ENCODE data around the gene SMIM29. TPM values are rescaled to one million over a fixed set of nuclear protein-coding genes. Genes with fewer than 3 reads are reported as not detected.

The SMIM29 gene
- total and polyA plus RNA-seq, 10 of the 15 experiments (the other 5 are each of a cell fraction or from before 2014, with no cell fraction given): 7.1 to 30.0 (median 16.2) TPM

DNA sequence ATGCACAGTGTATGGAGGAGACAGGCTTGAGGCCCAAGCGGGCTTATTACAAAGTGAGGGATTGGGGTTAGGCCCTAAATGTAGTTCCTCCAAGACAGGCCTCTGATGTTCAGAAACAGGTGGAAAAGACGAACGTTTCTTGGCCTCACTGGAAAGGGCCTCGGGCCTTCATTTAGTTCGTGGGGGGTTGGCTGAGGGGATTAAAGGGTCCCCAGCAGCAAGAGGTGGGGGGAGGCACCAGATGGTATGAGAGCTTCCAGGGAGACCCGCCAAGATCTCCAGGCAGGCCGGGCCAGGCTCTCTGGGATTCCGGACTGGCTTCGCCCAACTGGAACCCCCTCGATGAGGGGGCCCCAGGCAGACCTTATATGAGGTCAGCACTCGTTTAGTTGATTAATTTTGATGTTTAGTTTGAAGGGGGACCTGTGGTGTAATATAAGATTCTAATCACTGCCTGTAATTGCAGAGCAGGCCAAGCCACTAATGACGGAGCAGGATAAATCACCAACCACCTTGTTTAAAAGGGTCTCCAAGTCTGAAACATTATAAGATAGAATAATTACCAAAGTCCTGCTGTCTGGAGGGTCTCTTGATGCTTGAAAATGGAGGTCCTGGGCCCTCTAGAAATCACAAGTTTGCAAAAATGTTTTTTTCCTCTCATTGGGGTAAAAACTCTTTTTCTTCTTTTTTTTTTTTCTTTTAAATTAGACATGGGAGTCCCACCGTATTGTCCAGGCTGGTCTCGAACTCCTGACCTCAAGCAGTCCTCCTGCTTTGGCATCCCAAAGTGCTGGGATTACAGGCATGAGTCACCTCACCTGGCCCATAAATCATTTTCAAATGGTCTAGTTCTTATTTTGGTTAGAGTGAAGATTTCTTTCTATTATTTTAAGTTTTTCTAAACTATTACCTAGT is 10.0 kb downstream of the SMIM29 start:
- POLR2A ChIA-PET: no interaction called here
- H3K9me3 ChIP-seq (replicated peaks; ENCODE audit: control insufficient read depth, insufficient read depth, low read length): no peaks in the 10 kb centered on the region
- ATAC-seq: no peak
- peaks cover 21% of the 10 kb centered on the region for H3K4me1 ChIP-seq (ENCODE audit: control insufficient read depth, insufficient read depth, low read length)
- peaks cover 5% of the 10 kb centered on the region; the same call in 1 of the 2 replicates for H4K20me1 ChIP-seq (ENCODE audit: control insufficient read depth, insufficient read depth)
- intact Hi-C loops (cut with micrococcal nuclease; ENCODE audit: unreplicated experiment) (no loop called here), in situ Hi-C loops (cut with MboI) (loop anchor here (25.0 kb wide), 1 partner anchor 373 kb away; no protein-coding TSS in a partner anchor)
- H3K4me2 ChIP-seq (ENCODE audit: control insufficient read depth, insufficient read depth): peak overlapping the region; percentile 85
- H3K27me3 ChIP-seq (replicated peaks in 1 of 2; ENCODE audit: control insufficient read depth in 2 of 2, insufficient read depth in 2 of 2, low read length in 1 of 2): no peaks in the 10 kb centered on the region
- SMC1A ChIA-PET (ENCODE audit: uncharacterized antibody, unreplicated experiment): interaction anchor here (0.5 to 0.7 kb wide), 2 partner anchors 94 to 183 kb away, joined by 3 read pairs; no protein-coding TSS in a partner anchor
- peak overlapping the region; percentile 44; the same call in 1 of the 2 replicates for H2AFZ ChIP-seq (ENCODE audit: control insufficient read depth, low read depth, low read length)
- peak overlapping the region; percentile 94 for H3K27ac ChIP-seq (ENCODE audit: control insufficient read depth, insufficient read depth)
- peak overlapping the region; percentile 99 for H3K9ac ChIP-seq (ENCODE audit: control insufficient read depth, insufficient read depth, low read length)
- peak overlapping the region; percentile 93 for H3K4me3 ChIP-seq
- WGBS (ENCODE audit: insufficient coverage, insufficient replicate concordance, low lambda C conversion rate, missing lambda C conversion rate): 2% methylated on average over 14 of the region's 14 CpGs
- peak; percentile 73 for FAIRE-seq
- DNase-seq (ENCODE audit: low read depth, low spot score): no peak
- RAD21 ChIA-PET (ENCODE audit: unreplicated experiment): no interaction called here
- TSS peak; percentile 54 for BruUV-seq (replicated peaks)
- H3K36me3 ChIP-seq (ENCODE audit: control insufficient read depth in 2 of 2, insufficient read depth in 2 of 2, low read length in 1 of 2): peaks cover 23 to 31% of the 10 kb centered on the region in 2 experiments
- CTCF ChIA-PET: no interaction called here
- peaks cover 51% of the 10 kb centered on the region for H3K79me2 ChIP-seq (ENCODE audit: control insufficient read depth, insufficient read depth, low read length)
- TF ChIP-seq DPF2 (IDR thresholded peaks at IDR 0.05) (no peak), MTA3 (IDR thresholded peaks at IDR 0.05; ENCODE audit: borderline replicate concordance, low read length) (no peak), FOXM1 (IDR thresholded peaks at IDR 0.05; ENCODE audit: low read depth, low read length) (no peak), GATAD2B (conservative IDR thresholded peaks at IDR 0.05; ENCODE audit: low read depth) (no peak), MXI1 (IDR thresholded peaks at IDR 0.05; ENCODE audit: low read depth, low read length) (no peak), CHD2 (IDR thresholded peaks at IDR 0.05; ENCODE audit: borderline replicate concordance, low read depth, low read length) (no peak), TAF1 (IDR thresholded peaks at IDR 0.05; ENCODE audit: borderline replicate concordance, low read depth, low read length) (no peak), RB1 (IDR thresholded peaks at IDR 0.05; ENCODE audit: borderline replicate concordance) (no peak), KDM1A (IDR thresholded peaks at IDR 0.05; ENCODE audit: borderline replicate concordance) (no peak), SMARCA5 (IDR thresholded peaks at IDR 0.05) (no peak)
- TF ChIP-seq, protein P1, sequence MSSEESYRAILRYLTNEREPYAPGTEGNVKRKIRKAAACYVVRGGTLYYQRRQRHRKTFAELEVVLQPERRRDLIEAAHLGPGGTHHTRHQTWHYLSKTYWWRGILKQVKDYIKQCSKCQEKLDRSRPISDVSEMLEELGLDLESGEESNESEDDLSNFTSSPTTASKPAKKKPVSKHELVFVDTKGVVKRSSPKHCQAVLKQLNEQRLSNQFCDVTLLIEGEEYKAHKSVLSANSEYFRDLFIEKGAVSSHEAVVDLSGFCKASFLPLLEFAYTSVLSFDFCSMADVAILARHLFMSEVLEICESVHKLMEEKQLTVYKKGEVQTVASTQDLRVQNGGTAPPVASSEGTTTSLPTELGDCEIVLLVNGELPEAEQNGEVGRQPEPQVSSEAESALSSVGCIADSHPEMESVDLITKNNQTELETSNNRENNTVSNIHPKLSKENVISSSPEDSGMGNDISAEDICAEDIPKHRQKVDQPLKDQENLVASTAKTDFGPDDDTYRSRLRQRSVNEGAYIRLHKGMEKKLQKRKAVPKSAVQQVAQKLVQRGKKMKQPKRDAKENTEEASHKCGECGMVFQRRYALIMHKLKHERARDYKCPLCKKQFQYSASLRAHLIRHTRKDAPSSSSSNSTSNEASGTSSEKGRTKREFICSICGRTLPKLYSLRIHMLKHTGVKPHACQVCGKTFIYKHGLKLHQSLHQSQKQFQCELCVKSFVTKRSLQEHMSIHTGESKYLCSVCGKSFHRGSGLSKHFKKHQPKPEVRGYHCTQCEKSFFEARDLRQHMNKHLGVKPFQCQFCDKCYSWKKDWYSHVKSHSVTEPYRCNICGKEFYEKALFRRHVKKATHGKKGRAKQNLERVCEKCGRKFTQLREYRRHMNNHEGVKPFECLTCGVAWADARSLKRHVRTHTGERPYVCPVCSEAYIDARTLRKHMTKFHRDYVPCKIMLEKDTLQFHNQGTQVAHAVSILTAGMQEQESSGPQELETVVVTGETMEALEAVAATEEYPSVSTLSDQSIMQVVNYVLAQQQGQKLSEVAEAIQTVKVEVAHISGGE (CRISPR knock-in tag; IDR thresholded peaks at IDR 0.05): no peak
- TF ChIP-seq, protein P2, sequence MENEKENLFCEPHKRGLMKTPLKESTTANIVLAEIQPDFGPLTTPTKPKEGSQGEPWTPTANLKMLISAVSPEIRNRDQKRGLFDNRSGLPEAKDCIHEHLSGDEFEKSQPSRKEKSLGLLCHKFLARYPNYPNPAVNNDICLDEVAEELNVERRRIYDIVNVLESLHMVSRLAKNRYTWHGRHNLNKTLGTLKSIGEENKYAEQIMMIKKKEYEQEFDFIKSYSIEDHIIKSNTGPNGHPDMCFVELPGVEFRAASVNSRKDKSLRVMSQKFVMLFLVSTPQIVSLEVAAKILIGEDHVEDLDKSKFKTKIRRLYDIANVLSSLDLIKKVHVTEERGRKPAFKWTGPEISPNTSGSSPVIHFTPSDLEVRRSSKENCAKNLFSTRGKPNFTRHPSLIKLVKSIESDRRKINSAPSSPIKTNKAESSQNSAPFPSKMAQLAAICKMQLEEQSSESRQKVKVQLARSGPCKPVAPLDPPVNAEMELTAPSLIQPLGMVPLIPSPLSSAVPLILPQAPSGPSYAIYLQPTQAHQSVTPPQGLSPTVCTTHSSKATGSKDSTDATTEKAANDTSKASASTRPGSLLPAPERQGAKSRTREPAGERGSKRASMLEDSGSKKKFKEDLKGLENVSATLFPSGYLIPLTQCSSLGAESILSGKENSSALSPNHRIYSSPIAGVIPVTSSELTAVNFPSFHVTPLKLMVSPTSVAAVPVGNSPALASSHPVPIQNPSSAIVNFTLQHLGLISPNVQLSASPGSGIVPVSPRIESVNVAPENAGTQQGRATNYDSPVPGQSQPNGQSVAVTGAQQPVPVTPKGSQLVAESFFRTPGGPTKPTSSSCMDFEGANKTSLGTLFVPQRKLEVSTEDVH (IDR thresholded peaks at IDR 0.05; ENCODE audit: low read depth, partially characterized antibody): no peak
- TF ChIP-seq, protein P3, sequence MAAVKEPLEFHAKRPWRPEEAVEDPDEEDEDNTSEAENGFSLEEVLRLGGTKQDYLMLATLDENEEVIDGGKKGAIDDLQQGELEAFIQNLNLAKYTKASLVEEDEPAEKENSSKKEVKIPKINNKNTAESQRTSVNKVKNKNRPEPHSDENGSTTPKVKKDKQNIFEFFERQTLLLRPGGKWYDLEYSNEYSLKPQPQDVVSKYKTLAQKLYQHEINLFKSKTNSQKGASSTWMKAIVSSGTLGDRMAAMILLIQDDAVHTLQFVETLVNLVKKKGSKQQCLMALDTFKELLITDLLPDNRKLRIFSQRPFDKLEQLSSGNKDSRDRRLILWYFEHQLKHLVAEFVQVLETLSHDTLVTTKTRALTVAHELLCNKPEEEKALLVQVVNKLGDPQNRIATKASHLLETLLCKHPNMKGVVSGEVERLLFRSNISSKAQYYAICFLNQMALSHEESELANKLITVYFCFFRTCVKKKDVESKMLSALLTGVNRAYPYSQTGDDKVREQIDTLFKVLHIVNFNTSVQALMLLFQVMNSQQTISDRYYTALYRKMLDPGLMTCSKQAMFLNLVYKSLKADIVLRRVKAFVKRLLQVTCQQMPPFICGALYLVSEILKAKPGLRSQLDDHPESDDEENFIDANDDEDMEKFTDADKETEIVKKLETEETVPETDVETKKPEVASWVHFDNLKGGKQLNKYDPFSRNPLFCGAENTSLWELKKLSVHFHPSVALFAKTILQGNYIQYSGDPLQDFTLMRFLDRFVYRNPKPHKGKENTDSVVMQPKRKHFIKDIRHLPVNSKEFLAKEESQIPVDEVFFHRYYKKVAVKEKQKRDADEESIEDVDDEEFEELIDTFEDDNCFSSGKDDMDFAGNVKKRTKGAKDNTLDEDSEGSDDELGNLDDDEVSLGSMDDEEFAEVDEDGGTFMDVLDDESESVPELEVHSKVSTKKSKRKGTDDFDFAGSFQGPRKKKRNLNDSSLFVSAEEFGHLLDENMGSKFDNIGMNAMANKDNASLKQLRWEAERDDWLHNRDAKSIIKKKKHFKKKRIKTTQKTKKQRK (IDR thresholded peaks at IDR 0.05; ENCODE audit: low read depth, low read length): no peak
